HepG2 (cell line): ENCODE measurements around the gene OSCP1. TPM values are rescaled to one million over a fixed set of nuclear protein-coding genes. Genes with fewer than 3 reads are reported as not detected.

Source experiments
- AGO1 ChIP-seq: fragments of 200-400 bp; formaldehyde crosslinking; IDR thresholded peaks from 2 replicates; pipeline ENCODE4 v1.6.1; 2017; ENCODE audit warnings: mild to moderate bottlenecking, low read depth, low read length, moderate library complexity; ENCODE audit not compliant: poor library complexity, severe bottlenecking
- AKAP8 ChIP-seq: sonication (generic); formaldehyde crosslinking; IDR thresholded peaks from 2 replicates; pipeline ENCODE4 v1.5.1; 2020; ENCODE audit warnings: mild to moderate bottlenecking, missing genetic modification reagents
- ATM ChIP-seq: fragments of 450-650 bp; IDR thresholded peaks from 2 replicates; pipeline ENCODE4 v1.7.1; 2017; ENCODE audit warnings: mild to moderate bottlenecking, borderline replicate concordance
- HBP1 ChIP-seq: IDR thresholded peaks from 2 replicates; pipeline ENCODE4 v1.6.1; 2016; ENCODE audit warnings: low read depth, control low read depth
- PHF20 ChIP-seq: sonication (generic); formaldehyde crosslinking; IDR thresholded peaks from 2 replicates; pipeline ENCODE4 v1.5.0; 2020; ENCODE audit warnings: mild to moderate bottlenecking, missing genetic modification reagents
- RBAK ChIP-seq: sonication (generic); formaldehyde crosslinking; IDR thresholded peaks from 2 replicates; pipeline ENCODE4 v1.5.1; 2020; ENCODE audit warnings: mild to moderate bottlenecking, missing genetic modification reagents
- RNF2 ChIP-seq: fragments of 450-650 bp; conservative IDR thresholded peaks from 2 replicates; pipeline ENCODE4 v1.6.1; 2016; ENCODE audit warnings: low read depth
- SETDB1 ChIP-seq: sonication (generic); formaldehyde crosslinking; IDR thresholded peaks from 2 replicates; pipeline ENCODE4 v1.5.1; 2020; ENCODE audit warnings: missing genetic modification reagents, mild to moderate bottlenecking, borderline replicate concordance
- SNAPC2 ChIP-seq: sonication (generic); formaldehyde crosslinking; IDR thresholded peaks from 2 replicates; pipeline ENCODE4 v1.8.1; 2022; ENCODE audit warnings: mild to moderate bottlenecking, missing genetic modification reagents
- SOX5 ChIP-seq: IDR thresholded peaks from 2 replicates; pipeline ENCODE4 v1.6.1; 2016; ENCODE audit warnings: borderline replicate concordance
- TCF7L2 ChIP-seq: IDR thresholded peaks from 2 replicates; pipeline ENCODE4 v1.6.1; 2011; ENCODE audit warnings: mild to moderate bottlenecking, low read depth, low read length, moderate library complexity
- TRIM22 ChIP-seq: fragments of 450-650 bp; IDR thresholded peaks from 2 replicates; pipeline ENCODE4 v1.6.1; 2017
- WIZ ChIP-seq: sonication (generic); formaldehyde crosslinking; IDR thresholded peaks from 2 replicates; pipeline ENCODE4 v1.5.1; 2020; ENCODE audit warnings: mild to moderate bottlenecking, missing genetic modification reagents
- XRCC5 ChIP-seq: fragments of 200-400 bp; formaldehyde crosslinking; optimal IDR thresholded peaks from 2 replicates; pipeline ENCODE3; 2017; ENCODE audit warnings: mild to moderate bottlenecking, low read length
- ZNF530 ChIP-seq: sonication (generic); formaldehyde crosslinking; IDR thresholded peaks from 2 replicates; pipeline ENCODE4 v1.5.0; 2020; ENCODE audit warnings: low read depth, mild to moderate bottlenecking, missing genetic modification reagents
- ZNF558 ChIP-seq: sonication (generic); formaldehyde crosslinking; IDR thresholded peaks from 2 replicates; pipeline ENCODE4 v1.9.0; 2022; ENCODE audit warnings: mild to moderate bottlenecking, missing genetic modification reagents, borderline replicate concordance
- ZNF878 ChIP-seq: sonication (generic); formaldehyde crosslinking; IDR thresholded peaks from 2 replicates; pipeline ENCODE4 v1.8.1; 2023; ENCODE audit warnings: mild to moderate bottlenecking, missing genetic modification reagents, moderate library complexity
- ZSCAN22 ChIP-seq: sonication (generic); formaldehyde crosslinking; IDR thresholded peaks from 2 replicates; pipeline ENCODE4 v1.4.0; 2020; ENCODE audit warnings: mild to moderate bottlenecking, missing genetic modification reagents
- polyA plus RNA-seq, 8 experiments: library from polyadenylated mRNA; depleted of rRNA in 3 of 8; stranded (reverse) in 7 of 8; unstranded in 1 of 8; fragments of >200 nt; fragmentation: Illumina TruSeq in 4 of 8; extraction: Trizol in 4 of 8; gene quantifications; 2 replicates each; pipeline versions ENCODE4 v1.2.1 to v1.2.3, GENCODE V29; 2011 to 2016; ENCODE audit warnings: low read depth in 4 of 8, missing spikeins in 1 of 8, mixed read lengths in 1 of 8; ENCODE audit not compliant: insufficient read depth in 1 of 8
- total RNA-seq, 5 experiments: library from RNA; depleted of rRNA; stranded (reverse); fragments of >200 nt; fragmentation: Illumina TruSeq; extraction: Trizol; gene quantifications; 2 replicates each; pipeline ENCODE4 v1.2.3, GENCODE V29; 2016; ENCODE audit warnings: low read depth in 1 of 5
- TF ChIP-seq, protein P1 (sequence below): sonication (generic); formaldehyde crosslinking; conservative IDR thresholded peaks from 2 replicates; pipeline ENCODE4 v1.4.0; 2020; ENCODE audit warnings: missing genetic modification reagents
- TF ChIP-seq, protein P2 (sequence below): sonication (generic); formaldehyde crosslinking; IDR thresholded peaks from 2 replicates; pipeline ENCODE4 v1.4.0; 2020; ENCODE audit warnings: mild to moderate bottlenecking, missing genetic modification reagents
- TF ChIP-seq, protein P3 (sequence below): sonication (generic); formaldehyde crosslinking; IDR thresholded peaks from 2 replicates; pipeline ENCODE4 v1.4.0; 2020; ENCODE audit warnings: missing genetic modification reagents

The OSCP1 gene
- total and polyA plus RNA-seq, 2 of the 13 experiments (the other 11 are each of a cell fraction or from before 2014, with no cell fraction given): 0.60 to 0.84 TPM

- TF ChIP-seq XRCC5: no peak
- no peak for TF ChIP-seq ZNF530 (CRISPR knock-in tag)
- TF ChIP-seq WIZ: no peak
- TF ChIP-seq RBAK (CRISPR knock-in tag): no peak
- TF ChIP-seq ZNF558: no peak
- no peak for TF ChIP-seq PHF20
- TF ChIP-seq SOX5 (CRISPR knock-in tag): peak; percentile 56
- peak; percentile 16 for TF ChIP-seq ZNF878 (CRISPR knock-in tag)
- TF ChIP-seq, protein P1, sequence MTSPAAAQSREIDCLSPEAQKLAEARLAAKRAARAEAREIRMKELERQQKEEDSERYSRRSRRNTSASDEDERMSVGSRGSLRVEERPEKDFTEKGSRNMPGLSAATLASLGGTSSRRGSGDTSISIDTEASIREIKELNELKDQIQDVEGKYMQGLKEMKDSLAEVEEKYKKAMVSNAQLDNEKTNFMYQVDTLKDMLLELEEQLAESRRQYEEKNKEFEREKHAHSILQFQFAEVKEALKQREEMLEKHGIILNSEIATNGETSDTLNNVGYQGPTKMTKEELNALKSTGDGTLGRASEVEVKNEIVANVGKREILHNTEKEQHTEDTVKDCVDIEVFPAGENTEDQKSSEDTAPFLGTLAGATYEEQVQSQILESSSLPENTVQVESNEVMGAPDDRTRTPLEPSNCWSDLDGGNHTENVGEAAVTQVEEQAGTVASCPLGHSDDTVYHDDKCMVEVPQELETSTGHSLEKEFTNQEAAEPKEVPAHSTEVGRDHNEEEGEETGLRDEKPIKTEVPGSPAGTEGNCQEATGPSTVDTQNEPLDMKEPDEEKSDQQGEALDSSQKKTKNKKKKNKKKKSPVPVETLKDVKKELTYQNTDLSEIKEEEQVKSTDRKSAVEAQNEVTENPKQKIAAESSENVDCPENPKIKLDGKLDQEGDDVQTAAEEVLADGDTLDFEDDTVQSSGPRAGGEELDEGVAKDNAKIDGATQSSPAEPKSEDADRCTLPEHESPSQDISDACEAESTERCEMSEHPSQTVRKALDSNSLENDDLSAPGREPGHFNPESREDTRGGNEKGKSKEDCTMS: no peak
- TF ChIP-seq, protein P2, sequence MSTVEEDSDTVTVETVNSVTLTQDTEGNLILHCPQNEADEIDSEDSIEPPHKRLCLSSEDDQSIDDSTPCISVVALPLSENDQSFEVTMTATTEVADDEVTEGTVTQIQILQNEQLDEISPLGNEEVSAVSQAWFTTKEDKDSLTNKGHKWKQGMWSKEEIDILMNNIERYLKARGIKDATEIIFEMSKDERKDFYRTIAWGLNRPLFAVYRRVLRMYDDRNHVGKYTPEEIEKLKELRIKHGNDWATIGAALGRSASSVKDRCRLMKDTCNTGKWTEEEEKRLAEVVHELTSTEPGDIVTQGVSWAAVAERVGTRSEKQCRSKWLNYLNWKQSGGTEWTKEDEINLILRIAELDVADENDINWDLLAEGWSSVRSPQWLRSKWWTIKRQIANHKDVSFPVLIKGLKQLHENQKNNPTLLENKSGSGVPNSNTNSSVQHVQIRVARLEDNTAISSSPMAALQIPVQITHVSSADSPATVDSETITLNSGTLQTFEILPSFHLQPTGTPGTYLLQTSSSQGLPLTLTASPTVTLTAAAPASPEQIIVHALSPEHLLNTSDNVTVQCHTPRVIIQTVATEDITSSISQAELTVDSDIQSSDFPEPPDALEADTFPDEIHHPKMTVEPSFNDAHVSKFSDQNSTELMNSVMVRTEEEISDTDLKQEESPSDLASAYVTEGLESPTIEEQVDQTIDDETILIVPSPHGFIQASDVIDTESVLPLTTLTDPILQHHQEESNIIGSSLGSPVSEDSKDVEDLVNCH: no peak
- TF ChIP-seq SNAPC2 (CRISPR knock-in tag): no peak
- no peak for TF ChIP-seq AKAP8 (CRISPR knock-in tag)
- TF ChIP-seq SETDB1: no peak
- TF ChIP-seq ZSCAN22 (CRISPR knock-in tag): no peak
- peak; percentile 83 for TF ChIP-seq HBP1 (CRISPR knock-in tag)
- TF ChIP-seq ATM: no peak
- TF ChIP-seq AGO1: no peak
- TF ChIP-seq, protein P3, sequence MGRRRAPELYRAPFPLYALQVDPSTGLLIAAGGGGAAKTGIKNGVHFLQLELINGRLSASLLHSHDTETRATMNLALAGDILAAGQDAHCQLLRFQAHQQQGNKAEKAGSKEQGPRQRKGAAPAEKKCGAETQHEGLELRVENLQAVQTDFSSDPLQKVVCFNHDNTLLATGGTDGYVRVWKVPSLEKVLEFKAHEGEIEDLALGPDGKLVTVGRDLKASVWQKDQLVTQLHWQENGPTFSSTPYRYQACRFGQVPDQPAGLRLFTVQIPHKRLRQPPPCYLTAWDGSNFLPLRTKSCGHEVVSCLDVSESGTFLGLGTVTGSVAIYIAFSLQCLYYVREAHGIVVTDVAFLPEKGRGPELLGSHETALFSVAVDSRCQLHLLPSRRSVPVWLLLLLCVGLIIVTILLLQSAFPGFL: no peak
- TF ChIP-seq TRIM22: no peak
- no peak for TF ChIP-seq RNF2
- TF ChIP-seq TCF7L2: no peak
These were observed 63.7 kb downstream of the OSCP1 start (continued) for GRCh38 chr1:36386265-36387140.
